ENCODE results near the gene MT1M.

DNA sequence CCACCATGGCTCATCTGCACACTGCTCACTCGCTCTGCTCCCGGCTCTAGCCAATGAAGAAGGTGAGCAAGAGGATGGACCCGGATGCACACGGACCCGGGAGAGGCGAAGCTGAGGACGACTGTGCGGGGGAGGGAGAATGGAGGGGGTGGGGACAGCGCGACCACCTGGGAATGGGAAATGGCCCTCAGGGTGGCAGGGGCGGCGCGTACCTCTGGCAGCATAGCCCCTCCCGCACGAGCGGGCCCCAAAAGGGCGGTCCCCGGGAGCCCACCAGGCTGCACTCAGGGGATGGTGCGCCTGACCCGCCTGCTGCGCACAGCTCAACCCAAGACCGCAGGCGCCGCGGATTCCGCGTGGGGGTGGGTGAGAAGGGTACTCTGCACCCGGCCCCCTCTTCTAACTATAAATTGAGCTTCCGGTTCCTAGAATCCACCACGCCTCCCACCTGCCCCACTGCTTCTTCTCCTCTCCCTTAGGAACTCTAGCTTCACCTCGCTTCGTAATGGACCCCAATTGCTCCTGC, 43.3 kb downstream of the MT1M start:
- no peak for TF ChIP-seq CTCF (conservative IDR thresholded peaks at IDR 0.05; ENCODE audit: low read length)
- TF ChIP-seq EZH2phosphoT487 (IDR thresholded peaks at IDR 0.05; ENCODE audit: borderline replicate concordance, low read depth, low read length) = no peak

All from OCI-LY7 (cell line).